Stimulated activated CD4-positive, alpha-beta T cell treated with anti-CD3 and anti-CD28 coated beads, Interleukin-4, amount 100 ng/mL, for 4 hours (primary cell): ENCODE results near the gene SUCO.
A peak's percentile ranks its signal among the peaks of the same experiment; 100 is the strongest.
"Not testable (repeated sequence)": the region's sequence is repeated elsewhere in the genome, so short reads cannot be mapped to it uniquely, and the experiment has no call there.

Experiments
- DNase-seq, 2 experiments: peaks; one replicate each; pipeline ENCODE4 v3.0.0-alpha.2; 2020

SUCO gene

GRCh38 chr1:172616636-172617035, 83.7 kb downstream of the SUCO start:
- no peak for DNase-seq

GRCh38 chr1:172620603-172621002, 87.7 kb downstream of the SUCO start:
- not testable (repeated sequence) for DNase-seq

GRCh38 chr1:172622541-172622940, 89.6 kb downstream of the SUCO start:
- DNase-seq: no peak

- no peak for DNase-seq
Measured at GRCh38 chr1:172623748-172624147, 90.8 kb downstream of the SUCO start.

GRCh38 chr1:172626845-172627244, 93.9 kb downstream of the SUCO start:
- DNase-seq: no peak

GRCh38 chr1:172627702-172628101, 94.8 kb downstream of the SUCO start:
- no peak for DNase-seq

- DNase-seq: no peak
Measured at GRCh38 chr1:172628401-172628800, 95.5 kb downstream of the SUCO start.

GRCh38 chr1:172629170-172629569, 96.2 kb downstream of the SUCO start:
- DNase-seq: no peak

- no peak for DNase-seq
Measured at GRCh38 chr1:172629638-172630037, 96.7 kb downstream of the SUCO start.

GRCh38 chr1:172630056-172630818, 97.3 kb downstream of the SUCO start:
- no peak for DNase-seq

- no peak for DNase-seq
Measured at GRCh38 chr1:172630868-172631267, 97.9 kb downstream of the SUCO start.

GRCh38 chr1:172637522-172637921, 104.6 kb downstream of the SUCO start:
- DNase-seq: peak in 1 of 2 experiments; percentile 66

GRCh38 chr1:172638249-172638648, 105.3 kb downstream of the SUCO start:
- DNase-seq: no peak

GRCh38 chr1:172638885-172639831, 106.2 kb downstream of the SUCO start:
- peak; percentile 61 to 88 for DNase-seq

GRCh38 chr1:172640111-172640510, 107.2 kb downstream of the SUCO start:
- no peak for DNase-seq

- no peak for DNase-seq
Measured at GRCh38 chr1:172641492-172641891, 108.5 kb downstream of the SUCO start.

- no peak for DNase-seq
Measured at GRCh38 chr1:172642970-172643369, 110.0 kb downstream of the SUCO start.

- no peak for DNase-seq
Measured at GRCh38 chr1:172646653-172647052, 113.7 kb downstream of the SUCO start.

GRCh38 chr1:172647110-172647564, 114.2 kb downstream of the SUCO start:
- DNase-seq: peak in 1 of 2 experiments; percentile 45

- DNase-seq: no peak
Measured at GRCh38 chr1:172647987-172648386, 115.0 kb downstream of the SUCO start.

GRCh38 chr1:172650474-172651193, 117.7 kb downstream of the SUCO start:
- no peak for DNase-seq

- no peak for DNase-seq
Measured at GRCh38 chr1:172653015-172653709, 120.2 kb downstream of the SUCO start.
